Stimulated activated CD8-positive, alpha-beta memory T cell treated with anti-CD3 and anti-CD28 coated beads, Interleukin-4, amount 100 ng/mL, for 4 hours (primary cell): ENCODE measurements around the gene MBOAT2.

Experiments used
- DNase-seq, 2 donors: peaks; one replicate each; pipeline ENCODE4 v3.0.0-alpha.2; 2020; ENCODE audit warnings: low read depth in 2 of 2, low spot score in 1 of 2

Gene MBOAT2

DNA sequence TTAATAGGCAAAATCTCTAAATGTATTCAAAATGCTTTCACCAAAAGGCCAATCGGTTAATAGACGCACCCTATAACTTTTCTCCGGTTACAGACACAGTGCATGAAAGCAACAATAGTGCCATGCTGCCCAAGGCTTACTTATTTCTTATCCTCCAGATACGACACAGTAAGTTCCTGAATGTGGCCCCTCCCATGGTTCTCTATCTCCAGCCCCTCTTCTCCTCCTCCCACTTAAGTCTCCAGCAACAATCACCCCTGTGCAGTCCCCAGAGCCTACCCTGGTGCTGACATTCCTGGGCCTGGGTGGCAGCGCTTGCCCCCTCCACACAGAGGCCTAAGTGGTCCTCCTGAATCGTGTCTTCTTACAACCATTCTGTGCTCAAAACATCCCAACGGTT is 169.6 kb downstream of the MBOAT2 start:
- DNase-seq = no peak

DNA sequence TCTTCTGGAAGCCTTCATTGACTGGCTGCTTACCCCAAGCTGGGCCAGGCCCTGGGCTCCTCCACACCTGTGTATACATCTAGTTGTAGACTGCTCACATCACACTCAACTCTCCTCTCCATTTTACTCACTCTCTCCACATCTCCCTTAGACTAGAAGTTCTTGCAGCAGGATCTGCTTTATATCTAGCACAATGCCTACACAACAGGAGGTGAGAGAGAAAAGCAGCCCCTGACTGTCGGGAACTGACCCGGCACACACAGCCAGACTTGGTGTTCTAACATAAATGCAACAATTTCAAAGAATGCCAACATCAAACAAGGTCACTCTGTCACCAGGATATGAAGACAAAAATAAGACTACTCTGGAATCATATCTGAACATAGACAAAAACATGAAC is 172.0 kb downstream of the MBOAT2 start:
- DNase-seq = no peak

- no peak for DNase-seq
Measured at GRCh38 chr2:8827729-8828128, 175.8 kb downstream of the MBOAT2 start.

GRCh38 chr2:8822218-8822617 is 181.3 kb downstream of the MBOAT2 start:
- no peak for DNase-seq

- no peak for DNase-seq
Measured at GRCh38 chr2:8821276-8822217, 181.9 kb downstream of the MBOAT2 start.

DNA sequence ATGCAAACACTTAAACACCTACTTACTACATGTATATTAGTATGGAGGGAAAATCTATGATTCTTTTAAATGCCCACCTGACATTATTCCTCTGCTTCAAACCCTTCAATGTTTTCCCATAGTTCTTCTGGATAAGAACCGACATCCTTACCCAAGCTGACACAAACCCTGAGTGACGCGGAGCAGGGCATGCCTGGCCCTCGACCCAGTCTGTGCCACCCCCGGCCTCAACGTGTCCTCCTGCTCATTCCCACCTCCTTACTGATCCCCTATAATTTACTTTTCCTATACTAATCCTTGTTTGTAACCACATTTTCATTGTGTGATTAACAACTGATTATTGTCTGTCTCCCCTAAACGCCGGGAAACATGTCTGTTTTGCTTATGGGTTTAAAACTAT is 183.5 kb downstream of the MBOAT2 start:
- DNase-seq = no peak

DNA sequence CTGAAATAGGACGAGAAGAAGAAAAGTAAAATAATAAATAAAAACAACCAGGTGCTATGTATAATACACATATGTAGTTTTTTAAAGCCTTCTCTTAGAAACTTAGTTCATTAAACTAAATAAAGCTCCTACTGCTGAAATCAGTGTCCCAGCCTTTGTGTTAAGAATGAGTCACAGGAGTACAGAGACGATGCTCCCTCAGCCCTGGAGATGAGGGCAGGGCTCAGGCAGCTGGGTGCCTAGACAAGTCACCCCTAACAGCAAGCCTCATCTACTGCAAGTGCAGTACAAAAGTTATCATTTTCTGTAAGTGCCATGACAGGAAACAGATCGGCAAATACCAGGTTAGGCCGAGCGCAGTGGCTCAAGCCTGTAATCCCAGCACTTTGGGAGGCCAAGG is 184.3 kb downstream of the MBOAT2 start:
- DNase-seq = no peak

DNA sequence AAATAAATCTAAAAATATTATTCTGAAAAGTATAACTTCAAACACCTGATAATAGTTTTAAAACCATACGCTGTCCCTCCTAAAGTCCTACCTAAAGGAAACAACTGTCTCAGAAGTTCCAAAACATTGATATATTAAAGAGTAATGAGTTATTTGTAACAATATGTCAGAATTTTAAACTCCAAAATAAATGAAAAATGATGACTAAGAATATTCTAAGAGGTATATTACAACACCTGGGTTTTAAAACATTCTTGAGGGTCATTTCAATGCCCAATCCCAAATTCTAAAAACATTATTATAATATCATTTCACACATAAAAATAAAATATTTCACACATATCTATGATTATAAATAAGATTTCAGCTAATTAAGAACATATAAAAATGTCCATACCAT is 186.3 kb downstream of the MBOAT2 start:
- no peak for DNase-seq

DNA sequence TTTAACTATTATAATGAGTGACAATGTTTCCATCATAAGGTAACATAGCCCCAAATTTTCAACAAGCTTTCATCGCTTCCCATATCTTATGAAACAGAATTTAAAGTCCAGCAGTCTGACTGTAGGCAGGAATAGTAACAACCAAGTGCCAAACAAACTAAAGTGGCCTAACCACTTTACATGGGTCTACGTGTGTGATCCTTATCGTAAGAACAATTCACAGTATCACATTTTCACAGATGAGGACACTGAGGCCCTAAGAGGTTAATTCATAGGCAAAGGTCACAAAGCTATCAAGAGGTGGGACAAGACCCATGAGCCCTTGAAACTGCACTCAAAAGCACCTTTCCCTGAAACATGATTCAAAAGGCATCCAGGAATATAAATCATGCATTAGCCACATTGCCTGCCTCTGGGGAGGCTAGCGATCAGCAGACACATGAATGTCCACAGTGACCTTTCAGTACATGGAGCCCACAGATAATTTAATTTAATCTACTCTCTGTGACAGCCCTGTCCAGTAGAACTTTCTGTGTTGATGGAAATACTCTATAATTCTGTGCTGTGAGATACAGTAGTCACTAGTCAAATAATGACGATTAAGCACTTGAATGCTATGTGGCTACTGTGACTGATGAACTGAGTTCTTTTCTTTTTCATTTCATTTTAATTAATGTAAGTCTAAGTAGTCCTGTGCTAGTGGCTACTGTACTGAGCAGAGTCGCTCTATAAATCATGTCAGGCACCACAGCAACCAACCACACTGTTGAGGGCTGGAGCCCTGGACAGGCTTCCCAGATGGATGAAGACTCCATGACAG is 196.4 kb downstream of the MBOAT2 start:
- no peak for DNase-seq

DNA sequence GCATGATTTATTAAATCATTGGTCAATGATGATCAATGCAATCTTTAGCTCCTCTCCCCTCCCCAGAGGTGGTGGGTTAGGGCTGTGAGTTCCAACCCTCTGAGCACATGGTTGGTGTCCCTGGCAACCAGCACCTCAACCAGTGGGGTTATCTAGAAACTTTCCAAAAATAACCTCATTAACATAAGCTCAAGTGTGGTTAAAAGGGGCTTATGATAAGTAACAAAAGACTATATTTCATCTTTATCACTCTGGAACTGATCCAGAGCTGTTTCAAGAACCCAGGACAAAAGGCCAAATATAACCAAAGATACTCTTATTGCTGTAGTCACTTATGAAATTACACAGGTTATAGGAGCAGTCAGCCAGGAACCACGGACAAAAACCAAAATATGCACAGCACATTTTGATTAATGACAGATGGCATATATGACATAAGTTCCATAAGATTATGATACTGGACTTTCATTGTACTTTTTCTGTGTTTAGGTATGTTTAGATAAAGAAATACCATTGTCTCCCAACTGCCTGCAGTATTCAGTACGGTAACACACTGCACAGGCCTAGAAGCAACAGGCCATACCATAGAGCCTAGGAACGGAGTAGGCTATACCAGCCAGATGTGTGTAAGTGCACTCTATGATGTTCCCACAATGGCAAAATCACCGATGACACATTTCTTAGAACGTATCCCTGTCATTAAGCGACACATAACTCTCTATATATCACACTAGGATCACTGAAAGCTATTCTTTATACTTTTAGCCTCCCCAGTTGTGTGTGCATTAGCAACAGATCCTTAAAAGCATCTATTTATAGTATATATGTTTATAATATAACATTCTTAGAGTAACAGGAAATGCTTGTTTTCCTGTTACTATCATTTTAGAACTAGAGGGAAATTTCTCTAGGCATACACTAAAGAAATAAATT is 197.9 kb downstream of the MBOAT2 start:
- DNase-seq = no peak

DNA sequence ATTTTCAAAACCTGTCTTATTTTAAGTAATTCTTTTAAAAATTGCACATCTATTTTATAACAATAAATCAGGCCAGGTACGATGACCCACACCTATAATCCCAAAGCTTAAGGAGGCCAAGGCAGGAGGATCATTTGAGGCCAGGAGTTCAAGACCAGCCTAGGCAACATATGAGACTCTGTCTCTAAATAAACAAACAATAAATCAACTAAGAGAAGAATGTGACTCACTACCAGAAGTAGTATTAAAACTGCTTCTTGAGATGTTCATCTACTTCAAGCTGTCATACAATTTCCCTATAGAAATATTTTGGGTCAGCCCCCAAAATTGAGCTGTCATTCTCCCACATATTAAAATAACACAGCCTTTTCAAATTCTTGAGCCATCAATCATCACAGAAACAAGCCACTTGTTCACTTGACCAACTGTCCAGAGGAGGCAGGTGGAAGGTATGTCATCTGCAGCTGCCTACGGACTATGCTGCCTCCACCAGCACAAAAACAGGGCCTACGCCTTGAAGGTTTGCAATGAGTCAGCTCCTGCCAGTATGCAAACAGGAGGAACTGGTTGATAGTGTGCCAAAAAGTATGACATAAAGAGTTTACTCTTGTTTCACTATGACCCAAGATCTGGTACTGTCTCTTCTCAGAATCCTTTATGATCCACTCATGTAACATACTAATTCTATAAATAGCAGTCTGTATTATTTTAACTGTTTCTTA is 199.7 kb downstream of the MBOAT2 start:
- no peak for DNase-seq

DNA sequence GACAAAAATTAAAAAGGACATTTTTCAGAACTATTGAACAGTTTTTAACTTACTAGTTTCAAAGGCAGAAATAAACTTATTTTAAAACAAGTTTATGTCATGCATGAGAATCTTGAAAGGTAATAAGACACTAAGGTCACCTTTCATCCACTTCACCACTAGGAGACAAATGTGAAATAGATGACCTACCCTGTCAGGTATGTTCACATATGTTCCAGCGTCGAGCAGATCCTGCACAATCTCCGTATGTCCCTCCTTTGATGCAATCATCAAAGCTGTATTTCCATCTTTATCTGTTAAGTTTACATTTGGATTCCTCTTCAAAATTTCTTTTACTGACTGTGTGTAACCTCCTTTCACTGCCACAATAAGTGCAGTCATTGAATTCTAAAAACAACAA is 200.7 kb downstream of the MBOAT2 start:
- DNase-seq = no peak
